SK-N-SH (cell line): Measurements from ENCODE around the gene IL17D. TPM values are rescaled to one million over a fixed set of nuclear protein-coding genes. Genes with fewer than 3 reads are reported as not detected.

Experiments used
- CTCF ChIA-PET: fragments of 300-600, 350-600 bp; formaldehyde crosslinking; extraction: SDS; loops from one replicate; lab custom pipeline; 2021; lab: Yijun Ruan, JAX
- POLR2A ChIA-PET: fragments of 350-600 bp; sonication (Branson Sonifier 250); formaldehyde crosslinking; extraction: SDS; loops from one replicate; lab custom pipeline; 2020; ENCODE audit warnings: antibody characterized with exemption, inconsistent platforms; lab: Yijun Ruan, JAX
- DNase-seq: peaks from one replicate; pipeline ENCODE4 v3.0.0; 2012
- H2AFZ ChIP-seq: fragments of 200-600 bp; sonication (generic); 2 replicates; pipeline ENCODE4 v1.8.1; 2016; ENCODE audit warnings: antibody characterized with exemption, mild to moderate bottlenecking, low read depth
- H3F3A ChIP-seq: fragments of 200-600 bp; sonication (generic); replicated peaks from 2 replicates; pipeline ENCODE3; 2016; ENCODE audit warnings: antibody characterized with exemption, mild to moderate bottlenecking; ENCODE audit not compliant: insufficient read depth
- H3K27ac ChIP-seq, 2 experiments: fragments of 200-500 bp in 1 of 2; fragments of 200-600 bp in 1 of 2; sonication (Bioruptor generic) in 1 of 2; sonication (generic), shearing (Covaris generic) in 1 of 2; 2 replicates each; pipeline versions ENCODE4 v1.5.1 to v1.6.1; 2014 to 2016; ENCODE audit warnings: low read depth in 2 of 2, inconsistent platforms in 1 of 2, low read length in 1 of 2, mild to moderate bottlenecking in 1 of 2, mixed read lengths in 1 of 2
- H3K27me3 ChIP-seq: fragments of 200-600 bp; sonication (generic), shearing (Covaris generic); 2 replicates; pipeline ENCODE4 v1.6.1; 2016; ENCODE audit warnings: mixed run types; ENCODE audit not compliant: insufficient read depth
- H3K36me3 ChIP-seq, 2 experiments: fragments of 200-500 bp in 1 of 2; fragments of 200-600 bp in 1 of 2; sonication (Bioruptor generic) in 1 of 2; sonication (generic) in 1 of 2; replicated peaks in 1 of 2; 2 replicates each; pipeline versions ENCODE3 to v1.5.1; 2014 to 2016; ENCODE audit warnings: low read length in 1 of 2, mild to moderate bottlenecking in 1 of 2; ENCODE audit not compliant: insufficient read depth in 2 of 2, control insufficient read depth in 1 of 2
- H3K4me1 ChIP-seq, 2 experiments: fragments of 200-500 bp in 1 of 2; fragments of 200-600 bp in 1 of 2; sonication (Bioruptor generic) in 1 of 2; sonication (generic), shearing (Covaris generic) in 1 of 2; 2 replicates each; pipeline versions ENCODE4 v1.5.1 to v1.6.1; 2014 to 2016; ENCODE audit warnings: low read depth in 1 of 2, low read length in 1 of 2, mixed run types in 1 of 2; ENCODE audit not compliant: insufficient read depth in 2 of 2, control insufficient read depth in 1 of 2
- H3K4me2 ChIP-seq: fragments of 200-600 bp; sonication (generic), shearing (Covaris generic); 2 replicates; pipeline ENCODE4 v1.6.1; 2017; ENCODE audit warnings: mixed run types
- H3K4me3 ChIP-seq, 2 experiments: fragments of 200-500 bp in 1 of 2; fragments of 200-600 bp in 1 of 2; sonication (Bioruptor generic) in 1 of 2; sonication (generic), shearing (Covaris generic) in 1 of 2; 2 replicates each; pipeline versions ENCODE4 v1.5.1 to v1.8.1; 2014 to 2016; ENCODE audit warnings: low read depth in 2 of 2, inconsistent platforms in 1 of 2, low read length in 1 of 2, mild to moderate bottlenecking in 1 of 2, mixed read lengths in 1 of 2, moderate library complexity in 1 of 2
- H3K79me2 ChIP-seq: fragments of 200-600 bp; sonication (generic); 2 replicates; pipeline ENCODE4 v1.8.1; 2017; ENCODE audit warnings: mild to moderate bottlenecking; ENCODE audit not compliant: insufficient read depth
- H3K9ac ChIP-seq: fragments of 200-600 bp; sonication (generic); 2 replicates; pipeline ENCODE4 v1.6.1; 2017; ENCODE audit warnings: mixed run types
- H3K9me2 ChIP-seq: fragments of 200-600 bp; sonication (generic); 2 replicates; pipeline ENCODE4 v1.6.1; 2017; ENCODE audit warnings: mixed run types
- H3K9me3 ChIP-seq: fragments of 200-600 bp; sonication (generic); 2 replicates; pipeline ENCODE4 v1.6.1; 2017; ENCODE audit warnings: mixed run types, mild to moderate bottlenecking, moderate library complexity
- H4K20me1 ChIP-seq: fragments of 200-600 bp; sonication (generic); 2 replicates; pipeline ENCODE4 v1.6.1; 2017; ENCODE audit warnings: mild to moderate bottlenecking, mixed run types; ENCODE audit not compliant: insufficient read depth
- CHD2 ChIP-seq: fragments of 150-350 bp; IDR thresholded peaks from 2 replicates; pipeline ENCODE4 v1.6.1; 2018; ENCODE audit warnings: low read length; ENCODE audit not compliant: partially characterized antibody
- EP300 ChIP-seq, 2 experiments: IDR thresholded peaks; 2 replicates each; pipeline versions ENCODE4 v1.4.0 to v1.6.1; 2012; ENCODE audit warnings: borderline replicate concordance in 1 of 2, low read depth in 1 of 2, low read length in 1 of 2
- EZH2phosphoT487 ChIP-seq: fragments of 200-600 bp; sonication (generic); IDR thresholded peaks from 2 replicates; pipeline ENCODE4 v1.6.1; 2017; ENCODE audit warnings: low read depth, mixed run types, mild to moderate bottlenecking, antibody characterized with exemption, moderate library complexity, borderline replicate concordance
- FOXJ3 ChIP-seq: sonication (generic); formaldehyde crosslinking; IDR thresholded peaks from 2 replicates; pipeline ENCODE4 v1.5.1; 2020; ENCODE audit warnings: mild to moderate bottlenecking, missing genetic modification reagents
- FOXM1 ChIP-seq: IDR thresholded peaks from 2 replicates; pipeline ENCODE4 v1.4.0; 2012; ENCODE audit warnings: low read depth, mild to moderate bottlenecking
- MEF2A ChIP-seq: IDR thresholded peaks from 2 replicates; pipeline ENCODE4 v1.4.0; 2012; ENCODE audit warnings: low read depth, borderline replicate concordance
- NRF1 ChIP-seq: IDR thresholded peaks from 2 replicates; pipeline ENCODE4 v1.6.1; 2012; ENCODE audit warnings: low read depth, mild to moderate bottlenecking, low read length
- PBX3 ChIP-seq: IDR thresholded peaks from 2 replicates; pipeline ENCODE4; 2012
- POLR2AphosphoS5 ChIP-seq: IDR thresholded peaks from 2 replicates; pipeline ENCODE4 v1.6.1; 2012; ENCODE audit warnings: low read depth, low read length
- RXRA ChIP-seq: IDR thresholded peaks from 2 replicates; pipeline ENCODE4 v1.4.0; 2012; ENCODE audit warnings: low read depth, mild to moderate bottlenecking, borderline replicate concordance
- WGBS: methylation state at CpG from one replicate; pipeline ENCODE4 v1.1.6; 2017; ENCODE audit warnings: low lambda C conversion rate; 5-methylcytosine and 5-hydroxymethylcytosine counted together
- polyA plus RNA-seq, 3 experiments: library from polyadenylated mRNA; depleted of rRNA; stranded (reverse); fragments of >200 nt; gene quantifications; 2 replicates each; pipeline ENCODE4 v1.2.3, GENCODE V29; 2012
- TF ChIP-seq, protein P1 (sequence below): fragments of 150-350 bp; IDR thresholded peaks from 2 replicates; pipeline ENCODE4 v1.6.1; 2017; ENCODE audit warnings: antibody characterized with exemption, low read length, low read depth, borderline replicate concordance
- TF ChIP-seq, protein P2 (sequence below): fragments of 150-350 bp; IDR thresholded peaks from 2 replicates; pipeline ENCODE4 v1.6.1; 2016; ENCODE audit warnings: mild to moderate bottlenecking, low read depth, low read length

Gene IL17D
- polyA plus RNA-seq, 1 of the 3 experiments (the other 2 are of a cell fraction): 2.3 TPM

- H3K4me2 ChIP-seq: no peak overlapping the region
- ChIA-PET CTCF (no interaction called here), POLR2A (no interaction called here)
- H3K9me3 ChIP-seq: no peaks in the 10 kb centered on the region
- WGBS: 78% methylated on average over 4 of the region's 4 CpGs
- no peak overlapping the region for H3K4me3 ChIP-seq
- DNase-seq: no peak
- H4K20me1 ChIP-seq: no peaks in the 10 kb centered on the region
- H3K9ac ChIP-seq: no peak overlapping the region
- no peak for TF ChIP-seq PBX3
- TF ChIP-seq NRF1: no peak
- TF ChIP-seq, protein P1, sequence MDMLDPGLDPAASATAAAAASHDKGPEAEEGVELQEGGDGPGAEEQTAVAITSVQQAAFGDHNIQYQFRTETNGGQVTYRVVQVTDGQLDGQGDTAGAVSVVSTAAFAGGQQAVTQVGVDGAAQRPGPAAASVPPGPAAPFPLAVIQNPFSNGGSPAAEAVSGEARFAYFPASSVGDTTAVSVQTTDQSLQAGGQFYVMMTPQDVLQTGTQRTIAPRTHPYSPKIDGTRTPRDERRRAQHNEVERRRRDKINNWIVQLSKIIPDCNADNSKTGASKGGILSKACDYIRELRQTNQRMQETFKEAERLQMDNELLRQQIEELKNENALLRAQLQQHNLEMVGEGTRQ: no peak
- no peak for TF ChIP-seq CHD2
- TF ChIP-seq FOXJ3 (CRISPR knock-in tag): no peak
- TF ChIP-seq, protein P2, sequence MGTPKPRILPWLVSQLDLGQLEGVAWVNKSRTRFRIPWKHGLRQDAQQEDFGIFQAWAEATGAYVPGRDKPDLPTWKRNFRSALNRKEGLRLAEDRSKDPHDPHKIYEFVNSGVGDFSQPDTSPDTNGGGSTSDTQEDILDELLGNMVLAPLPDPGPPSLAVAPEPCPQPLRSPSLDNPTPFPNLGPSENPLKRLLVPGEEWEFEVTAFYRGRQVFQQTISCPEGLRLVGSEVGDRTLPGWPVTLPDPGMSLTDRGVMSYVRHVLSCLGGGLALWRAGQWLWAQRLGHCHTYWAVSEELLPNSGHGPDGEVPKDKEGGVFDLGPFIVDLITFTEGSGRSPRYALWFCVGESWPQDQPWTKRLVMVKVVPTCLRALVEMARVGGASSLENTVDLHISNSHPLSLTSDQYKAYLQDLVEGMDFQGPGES: no peak
- TF ChIP-seq RXRA: no peak
- TF ChIP-seq POLR2AphosphoS5: no peak
- TF ChIP-seq MEF2A: no peak
- no peak for TF ChIP-seq EP300 (IDR thresholded peaks at IDR 0.05; ENCODE audit: borderline replicate concordance in 1 of 2, low read depth in 1 of 2, low read length in 1 of 2)
- H3K27ac ChIP-seq: no peak overlapping the region
- H2AFZ ChIP-seq: no peak overlapping the region
- no peaks in the 10 kb centered on the region for H3K27me3 ChIP-seq
- H3K36me3 ChIP-seq: no peaks in the 10 kb centered on the region
- H3F3A ChIP-seq: no peaks in the 10 kb centered on the region
- no peaks in the 10 kb centered on the region for H3K4me1 ChIP-seq
- no peaks in the 10 kb centered on the region for H3K9me2 ChIP-seq
- no peaks in the 10 kb centered on the region for H3K79me2 ChIP-seq
Measured at GRCh38 chr13:20696073-20696472, 7.4 kb upstream of the IL17D start.

DNA sequence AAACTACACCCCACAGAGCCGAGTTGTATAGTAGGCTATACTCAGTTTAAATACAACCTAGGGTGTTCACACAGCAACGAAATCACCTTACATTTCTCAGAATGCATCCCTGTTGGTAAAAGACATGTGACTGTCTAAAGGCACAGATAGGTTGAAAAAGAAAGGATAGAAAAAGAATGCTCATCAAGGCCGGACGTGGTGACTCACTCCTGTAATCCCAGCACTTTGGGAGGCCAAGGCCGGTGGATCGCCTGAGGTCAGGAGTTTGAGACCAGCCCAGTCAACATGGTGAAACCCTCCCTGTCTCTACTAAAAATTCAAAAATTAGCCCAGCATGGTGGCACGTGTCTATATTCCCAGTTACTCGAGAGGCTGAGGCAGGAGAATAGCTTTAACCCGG, 3.8 kb upstream of the IL17D start:
- ChIA-PET POLR2A (no interaction called here), CTCF (interaction anchor here (1.8 kb wide), 1 partner anchor 204 kb away, joined by 5 read pairs; no protein-coding TSS in a partner anchor)
- Histone ChIP-seq H3K27me3 (no peaks in the 10 kb centered on the region), H3F3A (no peaks in the 10 kb centered on the region), H4K20me1 (no peaks in the 10 kb centered on the region), H3K9me2 (no peaks in the 10 kb centered on the region), H3K4me2 (no peak overlapping the region), H3K9me3 (no peaks in the 10 kb centered on the region), H3K79me2 (no peaks in the 10 kb centered on the region), H3K4me3 (no peak overlapping the region), H3K9ac (no peak overlapping the region), H3K36me3 (no peaks in the 10 kb centered on the region), H3K4me1 (peaks cover 5 to 9% of the 10 kb centered on the region in 2 experiments; a peak in 2 of 4 replicates), H3K27ac (no peak overlapping the region), H2AFZ (no peak overlapping the region)
- DNase-seq: no peak
- TF ChIP-seq FOXM1 (no peak), EZH2phosphoT487 (no peak), RXRA (no peak)
- WGBS: 90% methylated on average over 9 of the region's 9 CpGs
